HUES64 (cell line): ENCODE data around the gene SH2D5.

Experiments
- H3K27ac ChIP-seq: 2 replicates; pipeline ENCODE4 v1.7.0; 2013; ENCODE audit warnings: low read depth, low read length, inconsistent platforms
- H3K27me3 ChIP-seq: 2 replicates; pipeline ENCODE4 v1.6.1; 2013; ENCODE audit warnings: mild to moderate bottlenecking, low read length; ENCODE audit not compliant: insufficient read depth
- H3K36me3 ChIP-seq: 2 replicates; pipeline ENCODE4 v1.6.1; 2013; ENCODE audit warnings: mild to moderate bottlenecking, low read length; ENCODE audit not compliant: insufficient read depth
- H3K4me1 ChIP-seq: 2 replicates; pipeline ENCODE4 v1.6.1; 2013; ENCODE audit warnings: mild to moderate bottlenecking, low read length, moderate library complexity; ENCODE audit not compliant: insufficient read depth
- H3K4me3 ChIP-seq: 2 replicates; pipeline ENCODE4 v1.5.1; 2013; ENCODE audit warnings: mild to moderate bottlenecking, low read length, moderate library complexity
- H3K9ac ChIP-seq: 2 replicates; pipeline ENCODE4 v1.6.1; 2013; ENCODE audit warnings: mild to moderate bottlenecking, low read depth, low read length
- H3K9me3 ChIP-seq: 2 replicates; pipeline ENCODE4 v1.6.1; 2013; ENCODE audit warnings: low read depth, low read length; ENCODE audit not compliant: insufficient read depth
- WGBS: fragments of 150-250, 120-280 bp; methylation state at CpG from one replicate; pipeline ENCODE4 v1.1.7; 2013; ENCODE audit warnings: missing lambda C conversion rate; 5-methylcytosine and 5-hydroxymethylcytosine counted together

SH2D5 gene

GRCh38 chr1:20701446-20701845 is 31.1 kb downstream of the SH2D5 start:
- Histone ChIP-seq H3K4me3 (no peak overlapping the region), H3K4me1 (0 out of 2 replicates have a peak, but pooled peaks cover 3% of the 10 kb centered on the region), H3K27me3 (no peaks in the 10 kb centered on the region), H3K9ac (no peak overlapping the region), H3K36me3 (no peaks in the 10 kb centered on the region), H3K9me3 (no peaks in the 10 kb centered on the region), H3K27ac (no peak overlapping the region)
- 94% methylated on average over 9 of the region's 9 CpGs for WGBS

- Histone ChIP-seq H3K27ac (no peak overlapping the region), H3K4me1 (0 out of 2 replicates have a peak, but pooled peaks cover 3% of the 10 kb centered on the region), H3K27me3 (no peaks in the 10 kb centered on the region), H3K4me3 (no peak overlapping the region), H3K9me3 (no peaks in the 10 kb centered on the region), H3K9ac (no peak overlapping the region), H3K36me3 (no peaks in the 10 kb centered on the region)
- 93% methylated on average over 17 of the region's 17 CpGs for WGBS
Measured at GRCh38 chr1:20700636-20701215, 31.8 kb downstream of the SH2D5 start.

- WGBS = 89% methylated on average over 8 of the region's 9 CpGs
Measured at GRCh38 chr1:20699558-20699957, 32.9 kb downstream of the SH2D5 start.

DNA sequence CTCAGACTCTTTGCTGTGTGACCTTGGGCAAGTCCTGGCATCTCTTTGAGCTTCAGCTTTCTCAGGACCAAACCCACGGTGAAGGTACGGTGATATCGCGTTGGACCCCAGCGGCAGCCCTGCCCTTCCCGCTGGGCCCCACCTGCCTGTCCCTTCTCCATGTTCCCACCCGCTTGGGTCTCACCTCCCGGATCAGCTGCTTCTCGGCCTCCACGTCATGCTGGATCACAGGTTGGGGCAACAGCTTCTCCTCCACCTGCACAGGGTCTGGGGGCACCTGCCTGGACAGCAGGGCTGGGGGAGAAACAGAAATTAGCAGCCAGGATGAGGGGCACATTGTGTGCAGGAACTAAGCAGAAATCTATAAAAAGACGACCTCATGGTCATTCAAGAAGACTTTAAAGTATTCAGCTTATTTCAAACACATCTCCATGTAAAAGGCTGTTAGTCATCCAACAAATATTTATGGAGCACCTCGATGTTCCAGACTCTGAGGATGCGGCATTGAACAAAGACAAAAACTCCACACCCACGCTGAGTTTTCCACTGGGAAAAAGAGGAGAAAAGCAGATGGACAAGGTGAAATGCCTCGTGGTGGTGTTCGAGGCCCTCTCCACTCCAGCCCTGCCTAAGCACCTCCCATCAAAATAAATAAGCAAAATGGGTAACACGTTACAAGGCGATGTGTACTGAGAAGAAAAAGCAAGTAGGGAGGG is 34.1 kb downstream of the SH2D5 start:
- no peak overlapping the region for H3K4me3 ChIP-seq
- WGBS = 87% methylated on average over 15 of the region's 18 CpGs
- H3K9me3 ChIP-seq = no peaks in the 10 kb centered on the region
- no peak overlapping the region for H3K27ac ChIP-seq
- no peaks in the 10 kb centered on the region for H3K27me3 ChIP-seq
- 0 out of 2 replicates have a peak, but pooled peaks cover 3% of the 10 kb centered on the region for H3K4me1 ChIP-seq
- H3K36me3 ChIP-seq = no peaks in the 10 kb centered on the region
- H3K9ac ChIP-seq = 0 out of 2 replicates have a peak overlapping the region, but pooled peaks have one; percentile 19

More at GRCh38 chr1:20699558-20699957, 32.9 kb downstream of the SH2D5 start:
- H3K9me3 ChIP-seq = no peaks in the 10 kb centered on the region
- no peaks in the 10 kb centered on the region for H3K27me3 ChIP-seq
- H3K27ac ChIP-seq = no peak overlapping the region
- no peak overlapping the region for H3K9ac ChIP-seq
- H3K4me3 ChIP-seq = no peak overlapping the region
- H3K4me1 ChIP-seq = 0 out of 2 replicates have a peak, but pooled peaks cover 3% of the 10 kb centered on the region
- no peaks in the 10 kb centered on the region for H3K36me3 ChIP-seq

- no peaks in the 10 kb centered on the region for H3K27me3 ChIP-seq
- no peaks in the 10 kb centered on the region for H3K36me3 ChIP-seq
- H3K27ac ChIP-seq = no peak overlapping the region
- H3K4me1 ChIP-seq = 0 out of 2 replicates have a peak, but pooled peaks cover 3% of the 10 kb centered on the region
- WGBS = 89% methylated on average over 12 of the region's 12 CpGs
- H3K9ac ChIP-seq = no peak overlapping the region
- peak overlapping the region; percentile 64; the same call in 1 of the 2 replicates for H3K4me3 ChIP-seq
- no peaks in the 10 kb centered on the region for H3K9me3 ChIP-seq
Measured at GRCh38 chr1:20697563-20697962, 34.9 kb downstream of the SH2D5 start.

- Histone ChIP-seq H3K27ac (peak overlapping the region; percentile 80), H3K4me3 (peak overlapping the region; percentile 64), H3K4me1 (0 out of 2 replicates have a peak, but pooled peaks cover 3% of the 10 kb centered on the region), H3K27me3 (no peaks in the 10 kb centered on the region), H3K9me3 (no peaks in the 10 kb centered on the region), H3K9ac (peak overlapping the region; percentile 70), H3K36me3 (no peaks in the 10 kb centered on the region)
- WGBS = 2% methylated on average over 46 of the region's 46 CpGs
Measured at GRCh38 chr1:20696397-20697333, 35.8 kb downstream of the SH2D5 start.

- no peaks in the 10 kb centered on the region for H3K36me3 ChIP-seq
- H3K4me3 ChIP-seq = no peak overlapping the region
- no peak overlapping the region for H3K27ac ChIP-seq
- H3K27me3 ChIP-seq = no peaks in the 10 kb centered on the region
- H3K9ac ChIP-seq = no peak overlapping the region
- WGBS = 88% methylated on average over 10 of the region's 10 CpGs
- no peaks in the 10 kb centered on the region for H3K9me3 ChIP-seq
- 0 out of 2 replicates have a peak, but pooled peaks cover 3% of the 10 kb centered on the region for H3K4me1 ChIP-seq
Measured at GRCh38 chr1:20695515-20695914, 37.0 kb downstream of the SH2D5 start.

GRCh38 chr1:20693623-20694022 is 38.9 kb downstream of the SH2D5 start:
- H3K4me1 ChIP-seq = 0 out of 2 replicates have a peak, but pooled peaks cover 3% of the 10 kb centered on the region
- H3K4me3 ChIP-seq = no peak overlapping the region
- H3K9ac ChIP-seq = no peak overlapping the region
- H3K27ac ChIP-seq = no peak overlapping the region
- peaks cover 8% of the 10 kb centered on the region for H3K36me3 ChIP-seq
- H3K9me3 ChIP-seq = no peaks in the 10 kb centered on the region
- WGBS = 96% methylated on average over 1 of the region's 2 CpGs
- H3K27me3 ChIP-seq = no peaks in the 10 kb centered on the region

DNA sequence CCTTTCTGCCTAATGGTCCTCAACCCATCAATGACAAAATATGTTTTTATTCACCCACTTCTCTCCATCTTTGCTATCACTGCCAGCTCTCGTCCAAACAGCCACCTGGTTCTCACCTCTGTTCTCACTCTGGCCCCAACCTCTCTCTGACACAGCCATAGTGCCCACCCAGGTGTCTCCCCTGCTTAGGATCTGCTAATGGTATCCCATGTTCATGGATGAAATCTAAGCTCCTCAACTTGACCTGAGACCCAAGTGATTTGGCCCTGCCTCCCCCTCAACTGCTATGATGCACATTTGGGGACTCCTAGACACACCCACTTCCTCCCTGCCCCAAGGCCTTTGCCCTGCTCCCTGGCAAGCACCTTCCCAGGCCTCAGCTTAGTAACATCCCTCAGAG is 40.6 kb downstream of the SH2D5 start:
- Histone ChIP-seq H3K36me3 (peaks cover 15% of the 10 kb centered on the region), H3K9ac (no peak overlapping the region), H3K27me3 (no peaks in the 10 kb centered on the region), H3K4me3 (no peak overlapping the region), H3K27ac (no peak overlapping the region), H3K4me1 (no peaks in the 10 kb centered on the region), H3K9me3 (no peaks in the 10 kb centered on the region)
- 91% methylated on average over 1 of the region's 1 CpG for WGBS

GRCh38 chr1:20689645-20690056 is 42.9 kb downstream of the SH2D5 start:
- Histone ChIP-seq H3K9ac (no peak overlapping the region), H3K27ac (no peak overlapping the region), H3K4me3 (no peak overlapping the region), H3K27me3 (no peaks in the 10 kb centered on the region), H3K4me1 (no peaks in the 10 kb centered on the region), H3K9me3 (no peaks in the 10 kb centered on the region), H3K36me3 (peaks cover 16% of the 10 kb centered on the region)
- 92% methylated on average over 3 of the region's 3 CpGs for WGBS
